ENCODE data around the gene METTL9.

METTL9 gene

GRCh38 chr16:21589551-21589950 lies 9.8 kb upstream of the METTL9 start:
- TF ChIP-seq GATA2 (IDR thresholded peaks at IDR 0.05; ENCODE audit: low read depth, low read length) (no peak), GATA3 (IDR thresholded peaks at IDR 0.05; ENCODE audit: low read depth, low read length) (no peak)

- no peak for TF ChIP-seq GATA2 (IDR thresholded peaks at IDR 0.05; ENCODE audit: low read depth, low read length)
- TF ChIP-seq GATA3 (IDR thresholded peaks at IDR 0.05; ENCODE audit: low read depth, low read length) = no peak
Measured at GRCh38 chr16:21590287-21590686, 9.1 kb upstream of the METTL9 start.

GRCh38 chr16:21590796-21591195 lies 8.6 kb upstream of the METTL9 start:
- TF ChIP-seq GATA3 (IDR thresholded peaks at IDR 0.05; ENCODE audit: low read depth, low read length) = no peak
- TF ChIP-seq GATA2 (IDR thresholded peaks at IDR 0.05; ENCODE audit: low read depth, low read length) = no peak

GRCh38 chr16:21592191-21592590 lies 7.2 kb upstream of the METTL9 start:
- TF ChIP-seq GATA2 (IDR thresholded peaks at IDR 0.05; ENCODE audit: low read depth, low read length) = no peak
- no peak for TF ChIP-seq GATA3 (IDR thresholded peaks at IDR 0.05; ENCODE audit: low read depth, low read length)

- TF ChIP-seq GATA3 (IDR thresholded peaks at IDR 0.05; ENCODE audit: low read depth, low read length) (no peak), GATA2 (IDR thresholded peaks at IDR 0.05; ENCODE audit: low read depth, low read length) (no peak)
Measured at GRCh38 chr16:21593530-21594289, 5.7 kb upstream of the METTL9 start.

- TF ChIP-seq GATA3 (IDR thresholded peaks at IDR 0.05; ENCODE audit: low read depth, low read length) (no peak), GATA2 (IDR thresholded peaks at IDR 0.05; ENCODE audit: low read depth, low read length) (no peak)
Measured at GRCh38 chr16:21597561-21598030, 1.8 kb upstream of the METTL9 start.

GRCh38 chr16:21598206-21598605 lies 1.2 kb upstream of the METTL9 start:
- TF ChIP-seq GATA3 (IDR thresholded peaks at IDR 0.05; ENCODE audit: low read depth, low read length) (no peak), GATA2 (IDR thresholded peaks at IDR 0.05; ENCODE audit: low read depth, low read length) (no peak)

- TF ChIP-seq GATA3 (IDR thresholded peaks at IDR 0.05; ENCODE audit: low read depth, low read length) (no peak), GATA2 (IDR thresholded peaks at IDR 0.05; ENCODE audit: low read depth, low read length) (no peak)
Measured at GRCh38 chr16:21598701-21599121, 666 bp upstream of the METTL9 start.

GRCh38 chr16:21600031-21600773 lies 825 bp downstream of the METTL9 start:
- TF ChIP-seq GATA3 (IDR thresholded peaks at IDR 0.05; ENCODE audit: low read depth, low read length) (no peak), GATA2 (IDR thresholded peaks at IDR 0.05; ENCODE audit: low read depth, low read length) (no peak)

GRCh38 chr16:21602785-21603184 lies 3.4 kb downstream of the METTL9 start:
- TF ChIP-seq GATA3 (IDR thresholded peaks at IDR 0.05; ENCODE audit: low read depth, low read length) (no peak), GATA2 (IDR thresholded peaks at IDR 0.05; ENCODE audit: low read depth, low read length) (no peak)

GRCh38 chr16:21603928-21604327 lies 4.6 kb downstream of the METTL9 start:
- TF ChIP-seq GATA2 (IDR thresholded peaks at IDR 0.05; ENCODE audit: low read depth, low read length) (no peak), GATA3 (IDR thresholded peaks at IDR 0.05; ENCODE audit: low read depth, low read length) (no peak)

- TF ChIP-seq GATA3 (IDR thresholded peaks at IDR 0.05; ENCODE audit: low read depth, low read length) (no peak), GATA2 (IDR thresholded peaks at IDR 0.05; ENCODE audit: low read depth, low read length) (no peak)
Measured at GRCh38 chr16:21608639-21609328, 9.4 kb downstream of the METTL9 start.

- no peak for TF ChIP-seq GATA3 (IDR thresholded peaks at IDR 0.05; ENCODE audit: low read depth, low read length)
Measured at GRCh38 chr16:21610006-21610544, 10.7 kb downstream of the METTL9 start.

GRCh38 chr16:21610766-21611165 lies 11.4 kb downstream of the METTL9 start:
- TF ChIP-seq GATA3 (IDR thresholded peaks at IDR 0.05; ENCODE audit: low read depth, low read length) (no peak), GATA2 (IDR thresholded peaks at IDR 0.05; ENCODE audit: low read depth, low read length) (no peak)

Data from SH-SY5Y (cell line).